Colonic mucosa (tissue), 4 donors: ENCODE measurements around the gene DCUN1D2. TPM values are rescaled to one million over a fixed set of nuclear protein-coding genes. Genes with fewer than 3 reads are reported as not detected.
"Not testable (repeated sequence)": the region's sequence is repeated elsewhere in the genome, so short reads cannot be mapped to it uniquely, and the experiment has no call there.

Experiments
- DNase-seq: peaks from one replicate; pipeline ENCODE4 v3.0.0-alpha.2; 2020
- H3K27ac ChIP-seq: fragments of 200-600 bp; one replicate; pipeline ENCODE4 v1.8.0; 2021
- H3K27me3 ChIP-seq: fragments of 200-600 bp; one replicate; pipeline ENCODE4 v1.8.0; 2021
- H3K36me3 ChIP-seq: fragments of 200-600 bp; one replicate; pipeline ENCODE4 v1.8.0; 2021
- H3K4me1 ChIP-seq: fragments of 200-600 bp; one replicate; pipeline ENCODE4 v1.8.0; 2021; ENCODE audit warnings: mild to moderate bottlenecking
- H3K4me3 ChIP-seq: fragments of 200-600 bp; one replicate; pipeline ENCODE4 v1.8.0; 2021
- H3K9ac ChIP-seq, 2 donors: one replicate each; pipeline ENCODE4 v1.7.0; 2013; ENCODE audit warnings: control low read depth in 2 of 2, low read depth in 2 of 2, low read length in 2 of 2
- H3K9me3 ChIP-seq: fragments of 200-600 bp; one replicate; pipeline ENCODE4 v1.8.0; 2021
- intact Hi-C: fragments of 100-400 bp; cut with DNase I; formaldehyde crosslinking; loops from one replicate; pipeline ENCODE4 v1.14.1; 2022
- total RNA-seq, 2 donors: library from RNA; stranded (reverse); fragmentation: NEBNext Ultra II Directional in 1 of 2; extraction: Animal tissue kit (Norgen Biotek cat#: 25700) in 1 of 2; gene quantifications; one replicate each; pipeline ENCODE4 v1.2.1, GENCODE V29; 2021
- TF ChIP-seq, protein P1 (sequence below): fragments of 200-600 bp; IDR thresholded peaks from one replicate; pipeline ENCODE4 v1.8.0; 2022; ENCODE audit warnings: antibody characterized with exemption, mild to moderate bottlenecking
- donor health status: healthy.
- donor health status: DM: no; HTN: no; CAD: no.
- donor health status: DM: no; HTN: no; CAD: no.

Gene DCUN1D2
- total RNA-seq, 2 donors from 2014 or later, result 14.9 to 20.5 TPM

DNA sequence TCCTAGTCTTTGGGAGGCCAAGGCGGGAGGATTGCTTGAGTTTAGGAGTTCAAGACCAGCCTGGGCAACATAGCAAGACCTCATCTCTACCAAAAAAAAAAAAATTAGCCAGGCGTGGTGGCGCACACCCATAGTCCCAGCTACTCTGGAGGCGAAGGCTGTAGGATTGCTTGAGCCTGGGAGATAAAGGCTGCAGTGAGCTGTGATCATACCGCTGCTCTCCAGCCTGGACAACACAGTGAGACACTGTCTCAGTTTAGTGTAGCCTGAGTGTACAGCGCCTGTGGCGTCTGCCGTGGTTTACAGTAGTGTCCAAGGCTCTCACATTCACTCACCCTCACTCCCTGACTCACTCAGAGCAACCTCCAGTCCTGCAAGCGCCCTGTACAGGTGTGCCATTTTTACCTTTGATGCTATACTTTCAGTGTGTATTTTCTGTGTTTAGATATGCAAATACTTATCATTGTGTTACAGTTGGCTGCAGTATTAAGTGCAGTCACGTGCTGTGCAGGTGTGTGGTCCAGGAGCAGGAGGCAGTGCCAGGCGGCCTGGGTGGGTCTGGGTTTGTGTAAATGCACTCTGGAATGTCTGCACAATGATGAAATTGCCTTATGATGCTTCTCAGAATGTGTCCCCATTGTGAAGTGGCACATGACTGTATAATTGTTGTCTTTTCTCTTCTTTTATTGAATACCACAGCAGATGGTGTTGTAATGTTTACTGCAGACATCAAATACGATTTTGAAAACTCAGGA is 36.1 kb upstream of the DCUN1D2 start:
- no peak for DNase-seq
- intact Hi-C loops, result no loop called here
- Histone ChIP-seq H3K36me3 (no peaks in the 10 kb centered on the region), H3K9ac (no peak overlapping the region), H3K27ac (no peak overlapping the region), H3K4me3 (no peak overlapping the region), H3K27me3 (no peaks in the 10 kb centered on the region), H3K4me1 (no peaks in the 10 kb centered on the region), H3K9me3 (no peaks in the 10 kb centered on the region)
- TF ChIP-seq, protein P1, sequence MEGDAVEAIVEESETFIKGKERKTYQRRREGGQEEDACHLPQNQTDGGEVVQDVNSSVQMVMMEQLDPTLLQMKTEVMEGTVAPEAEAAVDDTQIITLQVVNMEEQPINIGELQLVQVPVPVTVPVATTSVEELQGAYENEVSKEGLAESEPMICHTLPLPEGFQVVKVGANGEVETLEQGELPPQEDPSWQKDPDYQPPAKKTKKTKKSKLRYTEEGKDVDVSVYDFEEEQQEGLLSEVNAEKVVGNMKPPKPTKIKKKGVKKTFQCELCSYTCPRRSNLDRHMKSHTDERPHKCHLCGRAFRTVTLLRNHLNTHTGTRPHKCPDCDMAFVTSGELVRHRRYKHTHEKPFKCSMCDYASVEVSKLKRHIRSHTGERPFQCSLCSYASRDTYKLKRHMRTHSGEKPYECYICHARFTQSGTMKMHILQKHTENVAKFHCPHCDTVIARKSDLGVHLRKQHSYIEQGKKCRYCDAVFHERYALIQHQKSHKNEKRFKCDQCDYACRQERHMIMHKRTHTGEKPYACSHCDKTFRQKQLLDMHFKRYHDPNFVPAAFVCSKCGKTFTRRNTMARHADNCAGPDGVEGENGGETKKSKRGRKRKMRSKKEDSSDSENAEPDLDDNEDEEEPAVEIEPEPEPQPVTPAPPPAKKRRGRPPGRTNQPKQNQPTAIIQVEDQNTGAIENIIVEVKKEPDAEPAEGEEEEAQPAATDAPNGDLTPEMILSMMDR, result no peak

DNA sequence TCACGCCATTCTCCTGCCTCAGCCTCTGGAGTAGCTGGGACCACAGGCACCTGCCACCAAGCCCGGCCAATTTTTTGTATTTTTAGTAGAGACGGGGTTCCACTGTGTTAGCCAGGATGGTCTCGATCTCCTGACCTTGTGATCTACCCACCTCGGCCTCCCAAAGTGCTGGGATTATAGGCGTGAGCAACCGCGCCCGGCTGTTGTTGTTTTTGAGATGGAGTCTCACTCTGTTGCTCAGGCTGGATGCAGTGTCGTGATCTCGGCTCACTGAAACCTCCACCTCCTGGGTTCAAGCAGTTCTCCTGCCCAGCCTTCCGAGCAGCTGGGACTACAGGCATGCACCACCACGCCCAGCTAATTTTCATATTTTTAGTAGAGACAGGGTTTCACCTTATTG is 31.9 kb upstream of the DCUN1D2 start:
- H3K9ac ChIP-seq, H3K27ac ChIP-seq, H3K4me3 ChIP-seq, H3K9me3 ChIP-seq, DNase-seq, H3K36me3 ChIP-seq, intact Hi-C loops, H3K4me1 ChIP-seq, H3K27me3 ChIP-seq: not testable (repeated sequence)

DNA sequence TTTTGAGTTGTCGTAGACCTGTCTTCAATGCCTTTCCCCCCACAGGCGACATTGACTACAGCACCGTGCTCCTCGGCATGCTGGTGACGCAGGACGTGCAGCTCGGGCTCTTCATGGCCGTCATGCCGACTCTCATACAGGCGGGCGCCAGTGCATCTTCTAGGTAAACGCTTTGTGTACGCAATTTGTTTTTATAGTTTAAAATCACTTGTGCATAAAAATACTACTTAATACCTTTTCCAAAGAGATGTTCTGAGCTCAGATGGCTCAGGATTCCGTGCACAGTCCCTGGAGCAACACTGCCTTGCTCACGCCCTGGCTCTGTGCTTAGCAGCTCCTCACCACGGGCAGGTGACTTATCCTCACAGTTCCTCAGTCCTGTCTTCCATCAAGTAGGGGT is 30.1 kb upstream of the DCUN1D2 start:
- intact Hi-C loops, result no loop called here
- no peak overlapping the region for H3K9ac ChIP-seq
- H3K4me1 ChIP-seq, result no peaks in the 10 kb centered on the region
- H3K27ac ChIP-seq, result no peak overlapping the region
- H3K36me3 ChIP-seq, result no peaks in the 10 kb centered on the region
- no peaks in the 10 kb centered on the region for H3K27me3 ChIP-seq
- no peak overlapping the region for H3K4me3 ChIP-seq
- H3K9me3 ChIP-seq, result no peaks in the 10 kb centered on the region
- no peak for DNase-seq
- TF ChIP-seq, protein P1, result no peak

DNA sequence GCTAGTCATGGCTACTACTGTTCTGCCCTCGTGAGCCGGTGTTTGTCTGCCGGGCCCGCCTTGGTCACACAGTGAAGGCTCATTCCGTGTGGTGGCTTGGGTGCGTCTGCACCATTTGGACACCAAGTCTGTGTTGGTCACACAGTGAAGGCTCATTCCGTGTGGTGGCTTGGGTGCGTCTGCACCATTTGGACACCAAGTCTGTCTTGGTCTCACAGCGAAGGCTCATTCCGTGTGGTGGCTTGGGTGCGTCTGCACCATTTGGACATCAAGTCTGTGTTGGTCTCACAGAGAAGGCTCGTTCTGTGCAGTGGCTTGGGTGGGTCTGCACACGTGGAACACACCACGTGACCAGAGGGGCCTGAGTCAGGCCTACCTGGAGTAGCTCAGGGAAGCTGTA is 29.0 kb upstream of the DCUN1D2 start:
- intact Hi-C loops, result no loop called here
- TF ChIP-seq, protein P1, result no peak
- no peak overlapping the region for H3K27ac ChIP-seq
- H3K4me3 ChIP-seq, result no peak overlapping the region
- H3K9ac ChIP-seq, result no peak overlapping the region
- H3K36me3 ChIP-seq, result no peaks in the 10 kb centered on the region
- no peak for DNase-seq
- no peaks in the 10 kb centered on the region for H3K4me1 ChIP-seq
- no peaks in the 10 kb centered on the region for H3K9me3 ChIP-seq
- H3K27me3 ChIP-seq, result no peaks in the 10 kb centered on the region

DNA sequence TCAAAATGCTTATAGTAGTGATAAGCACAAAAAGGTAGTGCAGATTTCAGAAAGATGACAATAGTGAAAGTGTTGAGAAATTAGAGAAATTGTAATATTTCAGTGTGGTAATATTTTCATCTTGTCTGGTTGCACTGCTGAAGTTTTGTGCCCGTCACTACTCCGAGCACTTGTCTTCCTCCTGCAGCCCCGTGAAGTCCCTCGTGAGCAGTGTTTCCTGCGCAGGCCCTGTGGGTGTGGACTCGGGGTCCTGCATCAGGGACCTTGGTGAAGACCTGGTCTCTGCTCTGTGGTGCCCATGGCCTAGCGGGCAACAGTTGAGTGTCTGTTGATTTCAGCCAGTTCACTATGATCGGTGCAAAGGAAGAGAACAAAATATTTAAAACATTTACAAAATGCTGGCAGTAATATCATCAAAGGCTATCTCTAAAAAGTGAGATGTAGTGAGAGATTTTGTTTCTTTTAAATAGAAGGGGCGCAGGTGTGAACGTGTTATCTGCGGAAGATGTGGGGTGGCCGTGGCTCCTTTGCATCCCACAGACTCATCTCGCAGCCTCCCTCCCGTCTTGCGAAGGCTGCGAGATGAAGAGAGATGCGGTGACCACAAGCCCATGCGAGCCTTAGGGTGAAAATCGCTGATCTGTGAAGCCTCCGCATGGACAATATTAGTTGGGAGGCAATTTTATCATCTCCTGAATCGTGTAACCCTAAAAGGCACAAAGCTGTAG is 27.7 kb upstream of the DCUN1D2 start:
- H3K36me3 ChIP-seq, result no peaks in the 10 kb centered on the region

More for the DNA sequence above, 27.7 kb upstream of the DCUN1D2 start:
- intact Hi-C loops, result no loop called here
- DNase-seq, result no peak
- Histone ChIP-seq H3K4me3 (no peak overlapping the region), H3K4me1 (no peaks in the 10 kb centered on the region), H3K27ac (no peak overlapping the region), H3K27me3 (no peaks in the 10 kb centered on the region), H3K9me3 (no peaks in the 10 kb centered on the region), H3K9ac (no peak overlapping the region)
- TF ChIP-seq, protein P1, result no peak
